ENCODE measurements around the gene ELFN2.

DNA sequence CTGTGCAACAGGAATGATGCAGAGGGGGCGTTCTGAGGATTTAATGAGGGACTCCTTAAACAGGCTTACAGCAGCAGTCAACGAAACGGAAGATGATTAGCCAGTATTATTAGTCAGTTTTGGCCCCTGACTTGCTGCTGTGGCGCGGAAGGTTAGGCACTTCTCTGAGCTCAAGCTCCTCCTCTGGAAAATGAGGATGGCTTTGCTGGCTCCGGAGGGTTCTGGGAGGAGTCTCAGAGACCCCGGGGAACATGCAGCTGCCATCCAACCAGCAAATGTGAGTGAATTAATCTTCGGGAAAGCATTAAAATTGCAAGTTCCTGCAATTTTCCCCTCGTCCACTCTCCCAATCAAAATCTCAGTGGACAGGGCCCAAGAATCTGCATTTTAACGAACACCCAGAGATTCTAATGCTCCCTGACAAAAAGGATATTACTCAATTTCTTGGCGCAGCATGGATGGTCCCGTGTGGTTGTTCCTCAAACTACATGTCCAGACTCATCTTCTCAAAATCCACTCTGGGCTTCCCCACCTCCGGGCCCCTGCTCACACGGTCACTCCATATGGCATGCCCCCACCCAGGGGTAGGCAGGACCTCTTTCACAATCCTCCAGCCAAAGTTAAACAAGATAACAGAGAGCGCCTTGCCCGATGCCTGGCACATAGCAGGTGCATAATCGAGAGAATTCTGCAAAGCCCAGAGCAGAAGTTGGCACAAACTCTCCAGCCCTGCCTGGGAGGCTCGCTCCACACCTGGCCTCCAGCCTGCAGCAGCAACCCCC lies 6.4 kb downstream of the ELFN2 start:
- TF ChIP-seq, protein P1, sequence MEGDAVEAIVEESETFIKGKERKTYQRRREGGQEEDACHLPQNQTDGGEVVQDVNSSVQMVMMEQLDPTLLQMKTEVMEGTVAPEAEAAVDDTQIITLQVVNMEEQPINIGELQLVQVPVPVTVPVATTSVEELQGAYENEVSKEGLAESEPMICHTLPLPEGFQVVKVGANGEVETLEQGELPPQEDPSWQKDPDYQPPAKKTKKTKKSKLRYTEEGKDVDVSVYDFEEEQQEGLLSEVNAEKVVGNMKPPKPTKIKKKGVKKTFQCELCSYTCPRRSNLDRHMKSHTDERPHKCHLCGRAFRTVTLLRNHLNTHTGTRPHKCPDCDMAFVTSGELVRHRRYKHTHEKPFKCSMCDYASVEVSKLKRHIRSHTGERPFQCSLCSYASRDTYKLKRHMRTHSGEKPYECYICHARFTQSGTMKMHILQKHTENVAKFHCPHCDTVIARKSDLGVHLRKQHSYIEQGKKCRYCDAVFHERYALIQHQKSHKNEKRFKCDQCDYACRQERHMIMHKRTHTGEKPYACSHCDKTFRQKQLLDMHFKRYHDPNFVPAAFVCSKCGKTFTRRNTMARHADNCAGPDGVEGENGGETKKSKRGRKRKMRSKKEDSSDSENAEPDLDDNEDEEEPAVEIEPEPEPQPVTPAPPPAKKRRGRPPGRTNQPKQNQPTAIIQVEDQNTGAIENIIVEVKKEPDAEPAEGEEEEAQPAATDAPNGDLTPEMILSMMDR (IDR thresholded peaks at IDR 0.05; ENCODE audit: extremely low read depth in 1 of 2, insufficient read depth in 1 of 2, low read depth in 1 of 2, low read length in 2 of 2), result no peak
- TF ChIP-seq EZH2 (IDR thresholded peaks at IDR 0.05; ENCODE audit: borderline replicate concordance, low read depth, low read length, severe bottlenecking), result no peak
- TF ChIP-seq POLR2A (IDR thresholded peaks at IDR 0.05; ENCODE audit: low read depth, low read length), result no peak
- TF ChIP-seq MAX (IDR thresholded peaks at IDR 0.05; ENCODE audit: insufficient read depth, insufficient read length), result no peak
- no peak for TF ChIP-seq FOS (IDR thresholded peaks at IDR 0.05; ENCODE audit: borderline replicate concordance, insufficient read depth, low read length)
- no peak for TF ChIP-seq MYC (IDR thresholded peaks at IDR 0.05; ENCODE audit: low read depth, low read length)
- no peak for TF ChIP-seq GATA2 (IDR thresholded peaks at IDR 0.05; ENCODE audit: insufficient read depth, insufficient read length, low read depth, low read length)
- no peak for TF ChIP-seq POLR2AphosphoS5 (IDR thresholded peaks at IDR 0.05; ENCODE audit: insufficient read depth, low read depth, low read length)
- TF ChIP-seq JUN (IDR thresholded peaks at IDR 0.05; ENCODE audit: borderline replicate concordance, insufficient read depth, insufficient read length, low read depth), result no peak

Data from endothelial cell of umbilical vein (primary cell).